CD1c-positive myeloid dendritic cell (primary cell): ENCODE measurements around the gene MEGF6.

Experiments used
- DNase-seq: peaks from one replicate; pipeline ENCODE4 v3.0.0-alpha.2; 2016; ENCODE audit errors: extremely low spot score

MEGF6 gene

GRCh38 chr1:3537359-3537758, 73.9 kb downstream of the MEGF6 start:
- DNase-seq = no peak

GRCh38 chr1:3536420-3537195, 74.7 kb downstream of the MEGF6 start:
- no peak for DNase-seq

GRCh38 chr1:3535732-3536131, 75.6 kb downstream of the MEGF6 start:
- DNase-seq = no peak

- DNase-seq = no peak
Observed at GRCh38 chr1:3534803-3535637, 76.3 kb downstream of the MEGF6 start.

GRCh38 chr1:3533067-3534048, 78.0 kb downstream of the MEGF6 start:
- DNase-seq = no peak

GRCh38 chr1:3531928-3532327, 79.4 kb downstream of the MEGF6 start:
- no peak for DNase-seq

GRCh38 chr1:3530926-3531818, 80.1 kb downstream of the MEGF6 start:
- peak; percentile 79 for DNase-seq

GRCh38 chr1:3530086-3530925, 81.0 kb downstream of the MEGF6 start:
- no peak for DNase-seq

GRCh38 chr1:3529099-3529729, 82.1 kb downstream of the MEGF6 start:
- no peak for DNase-seq

GRCh38 chr1:3527774-3528173, 83.5 kb downstream of the MEGF6 start:
- DNase-seq = no peak

- no peak for DNase-seq
Observed at GRCh38 chr1:3525551-3526482, 85.5 kb downstream of the MEGF6 start.

- no peak for DNase-seq
Observed at GRCh38 chr1:3524556-3525203, 86.6 kb downstream of the MEGF6 start.

- no peak for DNase-seq
Observed at GRCh38 chr1:3523980-3524379, 87.3 kb downstream of the MEGF6 start.

- DNase-seq = no peak
Observed at GRCh38 chr1:3522564-3523265, 88.6 kb downstream of the MEGF6 start.

GRCh38 chr1:3522112-3522511, 89.2 kb downstream of the MEGF6 start:
- DNase-seq = no peak

GRCh38 chr1:3521426-3521825, 89.9 kb downstream of the MEGF6 start:
- DNase-seq = no peak
